HCT116 (cell line): ENCODE data around the gene COG5. TPM values are rescaled to one million over a fixed set of nuclear protein-coding genes. Genes with fewer than 3 reads are reported as not detected.

Experiments used
- ATAC-seq: fragments of 200-7000 bp; cut with Tn5 transposase; 2 replicates; pipeline ENCODE4 v1.9.1; 2020; ENCODE audit warnings: mild to moderate bottlenecking, moderate library complexity
- BruUV-seq: library from RNA; stranded (reverse); fragments of 400-500 nt; replicated peaks from 2 replicates; lab custom pipeline; 2021; lab: Mats Ljungman, UMichigan
- CTCF ChIA-PET: fragments of 300-600 bp; sonication (Branson Sonifier 250); formaldehyde crosslinking; loops from one replicate; lab custom pipeline; 2021; ENCODE audit warnings: antibody characterized with exemption; lab: Charles Lee
- POLR2A ChIA-PET: fragments of 300-600, 350-600 bp; sonication (Branson Sonifier 250); formaldehyde crosslinking; loops from one replicate; lab custom pipeline; 2021; ENCODE audit warnings: antibody characterized with exemption; lab: Charles Lee
- RAD21 ChIA-PET, 2 experiments: fragments of 300-600 bp; sonication (Branson Sonifier 250); formaldehyde crosslinking; loops; one replicate each; lab custom pipeline; 2023; ENCODE audit warnings: low total read pairs in 2 of 2; ENCODE audit not compliant: uncharacterized antibody in 2 of 2, unreplicated experiment in 2 of 2, low non-redundant PET in 1 of 2; lab: Charles Lee
- DNase-seq: peaks from one replicate; pipeline ENCODE4 v3.0.0-alpha.2; 2010; ENCODE audit warnings: low read depth, low spot score
- H2AFZ ChIP-seq: fragments of 200-600 bp; shearing (Covaris generic), sonication (generic); 2 replicates; pipeline ENCODE4 v1.6.1; 2017; ENCODE audit warnings: low read depth, mixed run types, mixed read lengths, antibody characterized with exemption, low read length; ENCODE audit not compliant: poor library complexity, severe bottlenecking
- H3K27ac ChIP-seq: 2 replicates; pipeline ENCODE4 v1.5.1; 2012; ENCODE audit warnings: low read depth, low read length
- H3K27me3 ChIP-seq: fragments of 200-600 bp; sonication (generic); 2 replicates; pipeline ENCODE4 v1.6.1; 2016; ENCODE audit warnings: mixed run types, low read length, mixed read lengths; ENCODE audit not compliant: insufficient read depth
- H3K36me3 ChIP-seq, 2 experiments: fragments of 200-500 bp in 1 of 2; fragments of 200-600 bp in 1 of 2; sonication (Bioruptor generic) in 1 of 2; sonication (generic) in 1 of 2; 2 replicates each; pipeline versions ENCODE4 v1.5.1 to v1.6.1; 2014 to 2016; ENCODE audit warnings: low read length in 2 of 2, inconsistent platforms in 1 of 2, mixed read lengths in 1 of 2, mixed run types in 1 of 2; ENCODE audit not compliant: insufficient read depth in 2 of 2, control insufficient read depth in 1 of 2
- H3K4me1 ChIP-seq, 2 experiments: fragments of 200-600 bp in 1 of 2; sonication (generic) in 1 of 2; 2 replicates each; pipeline versions ENCODE4 v1.5.1 to v1.6.1; 2012 to 2017; ENCODE audit warnings: low read length in 2 of 2, inconsistent platforms in 1 of 2, mild to moderate bottlenecking in 1 of 2, mixed read lengths in 1 of 2, mixed run types in 1 of 2, moderate library complexity in 1 of 2; ENCODE audit not compliant: insufficient read depth in 2 of 2, control insufficient read depth in 1 of 2
- H3K4me2 ChIP-seq: fragments of 200-600 bp; sonication (generic); 2 replicates; pipeline ENCODE4 v1.6.1; 2017; ENCODE audit warnings: mixed run types, low read length, mixed read lengths
- H3K4me3 ChIP-seq, 2 experiments: fragments of 200-600 bp in 1 of 2; sonication (generic) in 1 of 2; replicated peaks in 1 of 2; 2 replicates each; pipeline ENCODE4 v1.5.1; 2011 to 2016; ENCODE audit warnings: low read length in 2 of 2, control low read depth in 1 of 2, low read depth in 1 of 2, mild to moderate bottlenecking in 1 of 2, mixed read lengths in 1 of 2, mixed run types in 1 of 2
- H3K79me2 ChIP-seq: fragments of 200-600 bp; sonication (generic); 2 replicates; pipeline ENCODE4 v1.6.1; 2017; ENCODE audit warnings: mild to moderate bottlenecking, mixed run types, low read length, moderate library complexity, mixed read lengths; ENCODE audit not compliant: insufficient read depth
- H3K9ac ChIP-seq: fragments of 200-600 bp; sonication (generic); 2 replicates; pipeline ENCODE4 v1.6.1; 2016; ENCODE audit warnings: low read length, mixed read lengths
- H3K9me2 ChIP-seq: fragments of 200-600 bp; sonication (generic), shearing (Covaris generic); 2 replicates; pipeline ENCODE4 v1.6.1; 2017; ENCODE audit warnings: mixed run types, mild to moderate bottlenecking, moderate library complexity; ENCODE audit not compliant: insufficient read depth
- H3K9me3 ChIP-seq, 2 experiments: fragments of 200-500 bp in 1 of 2; fragments of 200-600 bp in 1 of 2; sonication (Bioruptor generic) in 1 of 2; sonication (generic) in 1 of 2; 2 replicates each; pipeline ENCODE4 v1.6.1; 2014 to 2017; ENCODE audit warnings: low read length in 2 of 2, mixed read lengths in 2 of 2, inconsistent platforms in 1 of 2, low read depth in 1 of 2, mild to moderate bottlenecking in 1 of 2, mixed run types in 1 of 2, moderate library complexity in 1 of 2; ENCODE audit not compliant: control insufficient read depth in 1 of 2, insufficient read depth in 1 of 2
- H4K20me1 ChIP-seq: fragments of 200-600 bp; sonication (generic), shearing (Covaris generic); 2 replicates; pipeline ENCODE4 v1.6.1; 2017; ENCODE audit warnings: mixed run types, mild to moderate bottlenecking, moderate library complexity; ENCODE audit not compliant: insufficient read depth
- SRF ChIP-seq: IDR thresholded peaks from 2 replicates; pipeline ENCODE4 v1.6.1; 2012; ENCODE audit warnings: low read depth
- TCF7L2 ChIP-seq: IDR thresholded peaks from 2 replicates; pipeline ENCODE4 v1.7.0; 2011; ENCODE audit warnings: borderline replicate concordance, inconsistent platforms; ENCODE audit not compliant: insufficient read depth, insufficient read length; ENCODE audit errors: extremely low read depth
- YY1 ChIP-seq: IDR thresholded peaks from 2 replicates; pipeline ENCODE4 v1.6.1; 2011; ENCODE audit warnings: low read length, low read depth, moderate library complexity, mild to moderate bottlenecking; ENCODE audit not compliant: insufficient replicate concordance; ENCODE audit errors: extremely low read depth
- intact Hi-C: fragments of 100-400 bp; cut with micrococcal nuclease; formaldehyde crosslinking; loops from 2 replicates; pipeline ENCODE4 v1.10.0; 2022
- total RNA-seq: library from RNA; stranded (reverse); gene quantifications from one replicate; pipeline ENCODE4 v1.2.1, GENCODE V29; 2021; ENCODE audit not compliant: unreplicated experiment

The COG5 gene
- total RNA-seq, 1 experiment from 2014 or later: 30.7 TPM

- Histone ChIP-seq H3K36me3 (no peaks in the 10 kb centered on the region), H3K4me1 (no peaks in the 10 kb centered on the region), H2AFZ (no peak overlapping the region), H4K20me1 (no peaks in the 10 kb centered on the region; the same call in 1 of the 2 replicates), H3K9ac (no peak overlapping the region), H3K4me3 (no peak overlapping the region), H3K27me3 (no peaks in the 10 kb centered on the region), H3K9me2 (no peaks in the 10 kb centered on the region), H3K79me2 (no peaks in the 10 kb centered on the region), H3K9me3 (peaks cover 0 to 3% of the 10 kb centered on the region in 2 experiments; a peak in 1 of 4 replicates), H3K27ac (no peak overlapping the region), H3K4me2 (no peak overlapping the region)
- ATAC-seq (no peak), DNase-seq (no peak)
- TF ChIP-seq TCF7L2: no peak
- no peak for TF ChIP-seq YY1
- no TSS peak for BruUV-seq
- RAD21 ChIA-PET: no interaction called here
- intact Hi-C loops: no loop called here
- POLR2A ChIA-PET: no interaction called here
- CTCF ChIA-PET: no interaction called here
Measured at GRCh38 chr7:107326061-107326460, 237.7 kb downstream of the COG5 start.

- DNase-seq: no peak
Measured at GRCh38 chr7:107322015-107322414, 241.7 kb downstream of the COG5 start.

More at GRCh38 chr7:107322015-107322414, 241.7 kb downstream of the COG5 start:
- H3K9ac ChIP-seq: no peak overlapping the region
- H3K9me3 ChIP-seq: peaks cover 0 to 3% of the 10 kb centered on the region in 2 experiments; a peak in 1 of 4 replicates
- ATAC-seq: no peak
- H3K79me2 ChIP-seq: no peaks in the 10 kb centered on the region
- no peak overlapping the region for H2AFZ ChIP-seq
- H3K4me1 ChIP-seq: no peaks in the 10 kb centered on the region
- ChIA-PET RAD21 (no interaction called here), CTCF (no interaction called here), POLR2A (no interaction called here)
- no peaks in the 10 kb centered on the region for H3K9me2 ChIP-seq
- intact Hi-C loops: no loop called here
- no peaks in the 10 kb centered on the region for H3K36me3 ChIP-seq
- TF ChIP-seq SRF: no peak
- no peak overlapping the region for H3K4me3 ChIP-seq
- no peaks in the 10 kb centered on the region for H3K27me3 ChIP-seq
- no peak overlapping the region for H3K4me2 ChIP-seq
- H3K27ac ChIP-seq: no peak overlapping the region
- H4K20me1 ChIP-seq: no peaks in the 10 kb centered on the region; the same call in 1 of the 2 replicates
- no TSS peak for BruUV-seq
